MM.1S (cell line): ENCODE data around the gene WWC2.

Experiments
- DNase-seq: peaks from one replicate; pipeline ENCODE4 v3.0.0-alpha.2; 2015
- H2AFZ ChIP-seq: fragments of 300-600 bp; sonication (generic); 2 replicates; pipeline ENCODE4 v1.6.0; 2016; ENCODE audit warnings: antibody characterized with exemption, low read length
- H3F3A ChIP-seq: fragments of 300-600 bp; sonication (generic); 2 replicates; pipeline ENCODE4 v1.6.1; 2016; ENCODE audit warnings: mild to moderate bottlenecking, antibody characterized with exemption, low read length, moderate library complexity, mixed read lengths; ENCODE audit not compliant: insufficient read depth
- H3K27ac ChIP-seq: fragments of 300-600 bp; sonication (generic); 2 replicates; pipeline ENCODE4 v1.5.1; 2016; ENCODE audit warnings: mild to moderate bottlenecking, low read length
- H3K27me3 ChIP-seq: fragments of 300-600 bp; sonication (generic); replicated peaks from 2 replicates; pipeline ENCODE4 v1.6.0; 2016; ENCODE audit warnings: low read length; ENCODE audit not compliant: insufficient read depth
- H3K36me3 ChIP-seq: fragments of 300-600 bp; sonication (generic); replicated peaks from 2 replicates; pipeline ENCODE4 v1.6.1; 2016; ENCODE audit warnings: mild to moderate bottlenecking, low read length, mixed read lengths; ENCODE audit not compliant: insufficient read depth
- H3K4me1 ChIP-seq: fragments of 300-600 bp; sonication (generic); 2 replicates; pipeline ENCODE4 v1.6.1; 2016; ENCODE audit warnings: low read length, mixed read lengths
- H3K4me2 ChIP-seq: fragments of 300-600 bp; sonication (generic); 2 replicates; pipeline ENCODE4 v1.6.0; 2016; ENCODE audit warnings: low read depth, low read length
- H3K4me3 ChIP-seq: fragments of 300-600 bp; sonication (generic); 2 replicates; pipeline ENCODE4 v1.5.1; 2016; ENCODE audit warnings: low read length, mixed read lengths
- H3K79me2 ChIP-seq: fragments of 300-600 bp; sonication (generic); 2 replicates; pipeline ENCODE4 v1.6.1; 2016; ENCODE audit warnings: mixed run types, low read length, mixed read lengths
- H3K9ac ChIP-seq: fragments of 300-600 bp; sonication (generic); 2 replicates; pipeline ENCODE4 v1.6.1; 2016; ENCODE audit warnings: low read length, mixed read lengths
- H3K9me2 ChIP-seq: fragments of 300-600 bp; sonication (generic); replicated peaks from 2 replicates; pipeline ENCODE4 v1.6.1; 2016; ENCODE audit warnings: mild to moderate bottlenecking, low read length, mixed read lengths; ENCODE audit not compliant: insufficient read depth
- H3K9me3 ChIP-seq: fragments of 300-600 bp; sonication (generic); replicated peaks from 2 replicates; pipeline ENCODE4 v1.6.1; 2016; ENCODE audit warnings: mild to moderate bottlenecking, low read length, mixed read lengths; ENCODE audit not compliant: insufficient read depth
- H4K20me1 ChIP-seq: fragments of 300-600 bp; sonication (generic); 2 replicates; pipeline ENCODE4 v1.6.1; 2016; ENCODE audit warnings: mild to moderate bottlenecking, low read length, moderate library complexity, mixed read lengths; ENCODE audit not compliant: insufficient read depth
- EZH2 ChIP-seq: fragments of 300-600 bp; sonication (generic); optimal IDR thresholded peaks from 2 replicates; pipeline ENCODE3; 2017; ENCODE audit warnings: low read depth, mild to moderate bottlenecking, antibody characterized with exemption, low read length, mixed read lengths
- EZH2phosphoT487 ChIP-seq: fragments of 300-600 bp; sonication (generic); IDR thresholded peaks from 2 replicates; pipeline ENCODE4 v1.6.1; 2018; ENCODE audit warnings: antibody characterized with exemption, low read length
- TF ChIP-seq, protein P1 (sequence below): fragments of 300-600 bp; sonication (generic); IDR thresholded peaks from 2 replicates; pipeline ENCODE4 v1.5.1; 2016; ENCODE audit warnings: antibody characterized with exemption, low read length, mixed read lengths

Gene WWC2

DNA sequence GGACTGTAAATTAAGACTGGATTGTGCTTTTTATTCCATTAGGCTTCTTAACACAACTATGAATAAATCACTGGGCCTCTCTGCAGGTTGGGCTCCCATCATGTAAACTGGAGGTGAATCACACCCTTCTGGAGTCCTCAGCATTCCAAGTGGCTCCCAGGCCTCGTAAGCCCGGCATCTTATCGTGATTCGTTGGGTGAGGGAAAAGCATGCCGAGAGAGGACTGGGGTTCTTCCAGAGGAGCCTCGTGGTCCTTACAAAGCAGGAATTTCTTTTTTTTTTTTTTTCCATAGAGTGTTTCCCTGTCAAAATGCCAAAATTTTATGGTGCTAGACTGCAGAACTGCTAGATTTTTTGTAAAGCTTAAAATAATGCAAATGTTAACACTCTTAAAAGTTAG, 201.0 kb downstream of the WWC2 start:
- Histone ChIP-seq H3K4me1 (no peaks in the 10 kb centered on the region), H3K9me2 (no peaks in the 10 kb centered on the region), H3F3A (no peaks in the 10 kb centered on the region), H3K79me2 (no peaks in the 10 kb centered on the region), H3K9ac (no peak overlapping the region), H3K4me3 (no peak overlapping the region), H3K9me3 (no peaks in the 10 kb centered on the region), H2AFZ (no peak overlapping the region), H3K36me3 (no peaks in the 10 kb centered on the region), H3K27ac (no peak overlapping the region), H3K4me2 (no peak overlapping the region), H3K27me3 (no peaks in the 10 kb centered on the region), H4K20me1 (no peaks in the 10 kb centered on the region)
- no peak for DNase-seq
- TF ChIP-seq EZH2 (no peak), EZH2phosphoT487 (no peak)
- TF ChIP-seq, protein P1, sequence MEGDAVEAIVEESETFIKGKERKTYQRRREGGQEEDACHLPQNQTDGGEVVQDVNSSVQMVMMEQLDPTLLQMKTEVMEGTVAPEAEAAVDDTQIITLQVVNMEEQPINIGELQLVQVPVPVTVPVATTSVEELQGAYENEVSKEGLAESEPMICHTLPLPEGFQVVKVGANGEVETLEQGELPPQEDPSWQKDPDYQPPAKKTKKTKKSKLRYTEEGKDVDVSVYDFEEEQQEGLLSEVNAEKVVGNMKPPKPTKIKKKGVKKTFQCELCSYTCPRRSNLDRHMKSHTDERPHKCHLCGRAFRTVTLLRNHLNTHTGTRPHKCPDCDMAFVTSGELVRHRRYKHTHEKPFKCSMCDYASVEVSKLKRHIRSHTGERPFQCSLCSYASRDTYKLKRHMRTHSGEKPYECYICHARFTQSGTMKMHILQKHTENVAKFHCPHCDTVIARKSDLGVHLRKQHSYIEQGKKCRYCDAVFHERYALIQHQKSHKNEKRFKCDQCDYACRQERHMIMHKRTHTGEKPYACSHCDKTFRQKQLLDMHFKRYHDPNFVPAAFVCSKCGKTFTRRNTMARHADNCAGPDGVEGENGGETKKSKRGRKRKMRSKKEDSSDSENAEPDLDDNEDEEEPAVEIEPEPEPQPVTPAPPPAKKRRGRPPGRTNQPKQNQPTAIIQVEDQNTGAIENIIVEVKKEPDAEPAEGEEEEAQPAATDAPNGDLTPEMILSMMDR: no peak

DNA sequence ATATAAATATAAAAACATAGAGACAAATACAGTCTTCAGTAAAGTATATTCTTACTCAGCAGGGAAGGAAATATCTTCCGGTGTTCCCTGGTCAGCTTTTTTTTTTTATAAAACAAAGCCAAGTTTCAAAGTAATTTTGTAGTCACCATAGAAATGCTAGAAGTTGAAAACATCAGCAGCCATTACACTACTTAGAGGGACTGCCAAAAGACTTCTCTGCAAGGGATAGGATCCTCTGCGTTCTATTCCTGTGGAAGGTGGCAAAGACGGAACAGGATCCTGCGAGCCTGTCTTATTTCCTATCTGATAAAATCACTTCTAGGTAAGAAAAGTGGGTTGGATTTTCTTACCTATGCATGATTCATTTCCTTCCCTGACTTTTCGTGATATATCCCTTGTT, 201.6 kb downstream of the WWC2 start:
- DNase-seq: no peak
- no peaks in the 10 kb centered on the region for H3F3A ChIP-seq
- no peak for TF ChIP-seq EZH2
- H3K9me2 ChIP-seq: no peaks in the 10 kb centered on the region
- no peak overlapping the region for H2AFZ ChIP-seq
- H3K9me3 ChIP-seq: no peaks in the 10 kb centered on the region
- H3K79me2 ChIP-seq: no peaks in the 10 kb centered on the region
- H3K4me2 ChIP-seq: no peak overlapping the region
- H3K4me3 ChIP-seq: no peak overlapping the region
- H3K36me3 ChIP-seq: no peaks in the 10 kb centered on the region
- no peak overlapping the region for H3K9ac ChIP-seq
- H3K27ac ChIP-seq: no peak overlapping the region
- H4K20me1 ChIP-seq: no peaks in the 10 kb centered on the region
- H3K4me1 ChIP-seq: no peaks in the 10 kb centered on the region
- H3K27me3 ChIP-seq: no peaks in the 10 kb centered on the region

- H3K79me2 ChIP-seq: no peaks in the 10 kb centered on the region
- no peaks in the 10 kb centered on the region for H3K4me1 ChIP-seq
- H3K9ac ChIP-seq: no peak overlapping the region
- H2AFZ ChIP-seq: no peak overlapping the region
- no peaks in the 10 kb centered on the region for H4K20me1 ChIP-seq
- DNase-seq: no peak
- H3K36me3 ChIP-seq: no peaks in the 10 kb centered on the region
- H3K27me3 ChIP-seq: no peaks in the 10 kb centered on the region
- no peak overlapping the region for H3K4me3 ChIP-seq
- no peaks in the 10 kb centered on the region for H3K9me3 ChIP-seq
- H3K9me2 ChIP-seq: no peaks in the 10 kb centered on the region
- H3F3A ChIP-seq: no peaks in the 10 kb centered on the region
- TF ChIP-seq EZH2phosphoT487 (no peak), EZH2 (no peak)
- TF ChIP-seq, protein P1: no peak
- no peak overlapping the region for H3K4me2 ChIP-seq
- H3K27ac ChIP-seq: no peak overlapping the region
These were observed 204.2 kb downstream of the WWC2 start for GRCh38 chr4:183303301-183303700.

DNA sequence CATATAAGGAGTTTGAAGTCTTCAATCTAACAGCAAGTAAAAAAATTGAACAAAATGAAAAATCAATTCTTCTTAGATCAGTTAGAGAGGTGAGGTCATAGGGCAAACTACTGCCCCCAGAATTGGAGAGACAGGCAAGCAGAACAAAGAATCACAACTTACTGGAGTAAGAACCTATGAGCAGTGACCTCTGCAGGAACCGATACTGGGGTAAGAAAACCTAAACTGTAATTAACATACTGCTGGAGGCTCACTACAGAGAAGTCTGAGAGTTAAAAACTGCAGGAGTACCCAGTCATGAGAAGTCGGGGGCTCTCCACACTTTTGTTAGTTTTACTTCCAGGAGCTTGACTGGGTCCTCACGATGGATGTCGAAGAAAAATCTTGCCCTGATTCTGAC, 205.0 kb downstream of the WWC2 start:
- Histone ChIP-seq H3F3A (no peaks in the 10 kb centered on the region), H3K27ac (no peak overlapping the region), H3K79me2 (no peaks in the 10 kb centered on the region), H2AFZ (no peak overlapping the region), H4K20me1 (no peaks in the 10 kb centered on the region), H3K4me1 (no peaks in the 10 kb centered on the region), H3K9ac (no peak overlapping the region), H3K4me2 (no peak overlapping the region), H3K27me3 (no peaks in the 10 kb centered on the region), H3K9me3 (no peaks in the 10 kb centered on the region), H3K9me2 (no peaks in the 10 kb centered on the region), H3K4me3 (no peak overlapping the region), H3K36me3 (no peaks in the 10 kb centered on the region)
- no peak for DNase-seq
- TF ChIP-seq, protein P1: no peak
- TF ChIP-seq EZH2: no peak
- TF ChIP-seq EZH2phosphoT487: no peak
